HepG2 (cell line): ENCODE data around the gene ENTPD2. TPM values are rescaled to one million over a fixed set of nuclear protein-coding genes. Genes with fewer than 3 reads are reported as not detected.

Experiments
- GATAD2A ChIP-seq: IDR thresholded peaks from 2 replicates; pipeline ENCODE4 v1.6.1; 2016
- GFI1 ChIP-seq: sonication (generic); formaldehyde crosslinking; IDR thresholded peaks from 2 replicates; pipeline ENCODE4 v1.5.0; 2020; ENCODE audit warnings: missing genetic modification reagents, mild to moderate bottlenecking, borderline replicate concordance
- HNRNPH1 ChIP-seq: fragments of 200-400 bp; formaldehyde crosslinking; optimal IDR thresholded peaks from 2 replicates; pipeline ENCODE3; 2017; ENCODE audit warnings: mild to moderate bottlenecking, low read depth, low read length
- NFYC ChIP-seq: IDR thresholded peaks from 2 replicates; pipeline ENCODE4 v1.6.1; 2016; ENCODE audit warnings: missing genetic modification reagents, missing compliant biosample characterization
- SRY ChIP-seq: sonication (generic); formaldehyde crosslinking; IDR thresholded peaks from 2 replicates; pipeline ENCODE4 v1.8.0; 2022; ENCODE audit warnings: mild to moderate bottlenecking, missing genetic modification reagents
- ZBTB8A ChIP-seq: sonication (generic); formaldehyde crosslinking; IDR thresholded peaks from 2 replicates; pipeline ENCODE4 v1.4.0; 2020; ENCODE audit warnings: mild to moderate bottlenecking, low read depth, missing genetic modification reagents, borderline replicate concordance
- ZFP62 ChIP-seq: sonication (generic); formaldehyde crosslinking; IDR thresholded peaks from 2 replicates; pipeline ENCODE4 v1.4.0; 2020; ENCODE audit warnings: missing genetic modification reagents
- ZNF333 ChIP-seq: sonication (generic); formaldehyde crosslinking; IDR thresholded peaks from 2 replicates; pipeline ENCODE4 v1.4.0; 2020; ENCODE audit warnings: mild to moderate bottlenecking, missing genetic modification reagents, borderline replicate concordance
- ZNF572 ChIP-seq: sonication (generic); formaldehyde crosslinking; IDR thresholded peaks from 2 replicates; pipeline ENCODE4 v1.5.1; 2020; ENCODE audit warnings: mild to moderate bottlenecking, missing genetic modification reagents
- ZNF747 ChIP-seq: sonication (generic); formaldehyde crosslinking; IDR thresholded peaks from 2 replicates; pipeline ENCODE4 v1.8.1; 2023; ENCODE audit warnings: missing genetic modification reagents, mild to moderate bottlenecking, borderline replicate concordance
- ZNF749 ChIP-seq: sonication (generic); formaldehyde crosslinking; IDR thresholded peaks from 2 replicates; pipeline ENCODE4 v1.8.0; 2022; ENCODE audit warnings: mild to moderate bottlenecking, missing genetic modification reagents, moderate library complexity, borderline replicate concordance
- polyA plus RNA-seq, 8 experiments: library from polyadenylated mRNA; depleted of rRNA in 3 of 8; stranded (reverse) in 7 of 8; unstranded in 1 of 8; fragments of >200 nt; fragmentation: Illumina TruSeq in 4 of 8; extraction: Trizol in 4 of 8; gene quantifications; 2 replicates each; pipeline versions ENCODE4 v1.2.1 to v1.2.3, GENCODE V29; 2011 to 2016; ENCODE audit warnings: low read depth in 4 of 8, missing spikeins in 1 of 8, mixed read lengths in 1 of 8; ENCODE audit not compliant: insufficient read depth in 1 of 8
- total RNA-seq, 5 experiments: library from RNA; depleted of rRNA; stranded (reverse); fragments of >200 nt; fragmentation: Illumina TruSeq; extraction: Trizol; gene quantifications; 2 replicates each; pipeline ENCODE4 v1.2.3, GENCODE V29; 2016; ENCODE audit warnings: low read depth in 1 of 5
- TF ChIP-seq, protein P1 (sequence below): sonication (generic); formaldehyde crosslinking; IDR thresholded peaks from 2 replicates; pipeline ENCODE4 v1.4.0; 2020; ENCODE audit warnings: mild to moderate bottlenecking, missing genetic modification reagents
- TF ChIP-seq, protein P2 (sequence below): sonication (generic); formaldehyde crosslinking; IDR thresholded peaks from 2 replicates; pipeline ENCODE4 v1.5.0; 2020; ENCODE audit warnings: missing genetic modification reagents
- TF ChIP-seq, protein P3 (sequence below): sonication (generic); formaldehyde crosslinking; IDR thresholded peaks from 2 replicates; pipeline ENCODE4 v1.4.0; 2020; ENCODE audit warnings: mild to moderate bottlenecking, missing genetic modification reagents, borderline replicate concordance
- TF ChIP-seq, protein P4 (sequence below): sonication (generic); formaldehyde crosslinking; IDR thresholded peaks from 2 replicates; pipeline ENCODE4 v1.5.1; 2020; ENCODE audit warnings: missing genetic modification reagents, mild to moderate bottlenecking, borderline replicate concordance

Gene ENTPD2
- total and polyA plus RNA-seq, 2 of the 13 experiments (the other 11 are each of a cell fraction or from before 2014, with no cell fraction given): 0.95 to 3.2 TPM

DNA sequence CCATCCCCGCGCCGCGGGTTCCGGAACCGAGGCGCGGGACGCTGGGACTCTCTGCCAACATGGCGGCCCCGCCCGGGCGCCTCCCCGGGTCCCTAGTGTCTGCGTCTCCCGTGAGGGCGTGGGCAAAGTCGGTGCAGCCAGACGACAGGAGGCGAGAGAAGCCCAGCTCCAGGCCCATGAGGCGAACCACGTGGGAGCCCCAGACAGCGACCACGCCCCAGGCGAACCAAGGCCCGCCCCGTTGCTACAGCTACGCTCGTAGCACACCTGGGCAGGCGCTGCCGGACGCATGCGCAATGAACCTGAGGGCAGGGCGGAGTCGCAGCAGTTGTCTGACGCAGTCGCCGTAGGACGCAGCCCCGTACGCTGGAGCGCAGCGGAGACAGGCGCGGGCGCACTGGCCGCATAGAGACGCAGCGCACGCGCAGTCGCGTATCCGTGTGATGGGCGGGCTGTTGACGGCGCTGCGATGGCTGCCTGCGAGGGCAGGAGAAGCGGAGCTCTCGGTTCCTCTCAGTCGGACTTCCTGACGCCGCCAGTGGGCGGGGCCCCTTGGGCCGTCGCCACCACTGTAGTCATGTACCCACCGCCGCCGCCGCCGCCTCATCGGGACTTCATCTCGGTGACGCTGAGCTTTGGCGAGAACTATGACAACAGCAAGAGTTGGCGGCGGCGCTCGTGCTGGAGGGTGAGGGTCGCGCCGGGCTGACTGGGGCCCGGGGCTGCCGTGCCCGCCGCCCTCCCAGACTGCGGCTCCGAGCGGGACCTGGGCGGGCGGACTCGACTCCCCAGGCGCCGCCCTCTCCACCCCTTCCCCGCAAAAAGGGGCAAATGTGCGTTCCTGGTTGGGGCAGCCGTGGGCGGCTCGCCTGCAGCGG, 32.9 kb upstream of the ENTPD2 start, which contains the start of gene MAN1B1 (continued):
- TF ChIP-seq, protein P1, sequence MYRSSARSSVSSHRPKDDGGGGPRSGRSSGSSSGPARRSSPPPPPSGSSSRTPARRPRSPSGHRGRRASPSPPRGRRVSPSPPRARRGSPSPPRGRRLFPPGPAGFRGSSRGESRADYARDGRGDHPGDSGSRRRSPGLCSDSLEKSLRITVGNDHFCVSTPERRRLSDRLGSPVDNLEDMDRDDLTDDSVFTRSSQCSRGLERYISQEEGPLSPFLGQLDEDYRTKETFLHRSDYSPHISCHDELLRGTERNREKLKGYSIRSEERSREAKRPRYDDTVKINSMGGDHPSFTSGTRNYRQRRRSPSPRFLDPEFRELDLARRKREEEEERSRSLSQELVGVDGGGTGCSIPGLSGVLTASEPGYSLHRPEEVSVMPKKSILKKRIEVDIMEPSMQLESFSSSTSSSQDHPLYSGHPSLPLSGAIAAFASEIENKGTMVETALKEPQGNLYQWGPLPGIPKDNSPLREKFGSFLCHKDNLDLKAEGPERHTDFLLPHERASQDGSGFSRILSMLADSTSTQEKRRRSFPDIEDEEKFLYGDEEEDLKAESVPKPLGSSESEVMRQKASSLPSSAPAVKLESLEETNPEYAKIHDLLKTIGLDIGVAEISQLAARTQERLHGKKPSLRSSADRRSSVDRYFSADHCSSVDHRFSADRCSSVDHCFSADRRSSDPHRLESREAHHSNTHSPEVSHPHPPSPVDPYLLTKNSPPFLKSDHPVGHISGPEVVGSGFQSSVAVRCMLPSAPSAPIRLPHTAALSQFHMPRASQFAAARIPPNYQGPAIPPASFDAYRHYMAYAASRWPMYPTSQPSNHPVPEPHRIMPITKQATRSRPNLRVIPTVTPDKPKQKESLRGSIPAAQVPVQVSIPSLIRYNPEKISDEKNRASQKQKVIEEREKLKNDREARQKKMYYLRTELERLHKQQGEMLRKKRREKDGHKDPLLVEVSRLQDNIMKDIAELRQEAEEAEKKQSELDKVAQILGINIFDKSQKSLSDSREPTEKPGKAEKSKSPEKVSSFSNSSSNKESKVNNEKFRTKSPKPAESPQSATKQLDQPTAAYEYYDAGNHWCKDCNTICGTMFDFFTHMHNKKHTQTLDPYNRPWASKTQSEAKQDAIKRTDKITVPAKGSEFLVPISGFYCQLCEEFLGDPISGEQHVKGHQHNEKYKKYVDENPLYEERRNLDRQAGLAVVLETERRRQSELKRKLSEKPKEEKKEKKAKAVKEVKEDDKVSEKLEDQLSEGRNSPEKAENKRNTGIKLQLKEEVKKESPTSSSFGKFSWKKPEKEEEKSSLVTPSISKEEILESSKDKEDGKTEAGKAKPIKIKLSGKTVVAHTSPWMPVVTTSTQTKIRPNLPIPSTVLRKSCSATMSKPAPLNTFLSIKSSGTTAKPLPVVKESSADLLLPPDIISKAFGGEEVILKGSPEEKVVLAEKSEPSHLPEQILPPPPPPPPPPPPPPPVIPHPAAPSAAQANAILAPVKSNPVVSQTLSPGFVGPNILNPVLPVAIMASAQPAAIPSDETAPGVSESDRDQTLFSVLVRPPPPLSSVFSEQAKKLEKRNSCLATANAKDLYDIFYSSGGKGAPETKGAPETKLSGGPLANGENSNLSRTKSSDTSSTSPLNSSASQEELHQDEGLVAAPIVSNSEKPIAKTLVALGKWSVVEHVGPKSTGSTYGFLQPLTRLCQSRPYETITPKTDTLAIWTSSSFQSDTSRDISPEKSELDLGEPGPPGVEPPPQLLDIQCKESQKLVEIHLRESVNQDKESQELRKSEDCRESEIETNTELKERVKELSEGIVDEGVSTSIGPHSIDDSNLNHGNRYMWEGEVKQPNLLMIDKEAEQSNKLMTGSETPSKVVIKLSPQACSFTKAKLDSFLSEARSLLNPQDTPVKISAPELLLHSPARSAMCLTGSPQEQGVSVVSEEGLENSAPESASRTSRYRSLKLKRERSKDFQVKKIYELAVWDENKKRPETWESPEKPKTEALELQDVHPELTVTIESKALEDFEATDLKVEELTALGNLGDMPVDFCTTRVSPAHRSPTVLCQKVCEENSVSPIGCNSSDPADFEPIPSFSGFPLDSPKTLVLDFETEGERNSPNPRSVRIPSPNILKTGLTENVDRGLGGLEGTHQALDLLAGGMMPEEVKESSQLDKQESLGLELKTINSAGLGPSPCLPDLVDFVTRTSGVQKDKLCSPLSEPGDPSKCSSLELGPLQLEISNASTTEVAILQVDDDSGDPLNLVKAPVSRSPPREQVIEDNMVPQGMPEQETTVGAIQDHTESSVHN (CRISPR knock-in tag): no peak
- TF ChIP-seq HNRNPH1: peak; percentile 35
- TF ChIP-seq SRY (CRISPR knock-in tag): peak; percentile 31
- TF ChIP-seq ZFP62 (CRISPR knock-in tag): no peak
- no peak for TF ChIP-seq NFYC
- TF ChIP-seq GATAD2A (CRISPR knock-in tag): peak; percentile 68
- TF ChIP-seq ZNF572: no peak; the same call in 1 of the 2 replicates
- peak; percentile 53; the same call in 1 of the 2 replicates for TF ChIP-seq ZBTB8A (CRISPR knock-in tag)
- TF ChIP-seq, protein P2, sequence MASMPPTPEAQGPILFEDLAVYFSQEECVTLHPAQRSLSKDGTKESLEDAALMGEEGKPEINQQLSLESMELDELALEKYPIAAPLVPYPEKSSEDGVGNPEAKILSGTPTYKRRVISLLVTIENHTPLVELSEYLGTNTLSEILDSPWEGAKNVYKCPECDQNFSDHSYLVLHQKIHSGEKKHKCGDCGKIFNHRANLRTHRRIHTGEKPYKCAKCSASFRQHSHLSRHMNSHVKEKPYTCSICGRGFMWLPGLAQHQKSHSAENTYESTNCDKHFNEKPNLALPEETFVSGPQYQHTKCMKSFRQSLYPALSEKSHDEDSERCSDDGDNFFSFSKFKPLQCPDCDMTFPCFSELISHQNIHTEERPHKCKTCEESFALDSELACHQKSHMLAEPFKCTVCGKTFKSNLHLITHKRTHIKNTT (CRISPR knock-in tag): no peak
- TF ChIP-seq ZNF333 (CRISPR knock-in tag): 0 out of 2 replicates have a peak, but pooled peaks have one; percentile 8
- peak; percentile 74; the same call in 1 of the 2 replicates for TF ChIP-seq ZNF747
- no peak; the same call in 1 of the 2 replicates for TF ChIP-seq ZNF749 (CRISPR knock-in tag)
- TF ChIP-seq, protein P3, sequence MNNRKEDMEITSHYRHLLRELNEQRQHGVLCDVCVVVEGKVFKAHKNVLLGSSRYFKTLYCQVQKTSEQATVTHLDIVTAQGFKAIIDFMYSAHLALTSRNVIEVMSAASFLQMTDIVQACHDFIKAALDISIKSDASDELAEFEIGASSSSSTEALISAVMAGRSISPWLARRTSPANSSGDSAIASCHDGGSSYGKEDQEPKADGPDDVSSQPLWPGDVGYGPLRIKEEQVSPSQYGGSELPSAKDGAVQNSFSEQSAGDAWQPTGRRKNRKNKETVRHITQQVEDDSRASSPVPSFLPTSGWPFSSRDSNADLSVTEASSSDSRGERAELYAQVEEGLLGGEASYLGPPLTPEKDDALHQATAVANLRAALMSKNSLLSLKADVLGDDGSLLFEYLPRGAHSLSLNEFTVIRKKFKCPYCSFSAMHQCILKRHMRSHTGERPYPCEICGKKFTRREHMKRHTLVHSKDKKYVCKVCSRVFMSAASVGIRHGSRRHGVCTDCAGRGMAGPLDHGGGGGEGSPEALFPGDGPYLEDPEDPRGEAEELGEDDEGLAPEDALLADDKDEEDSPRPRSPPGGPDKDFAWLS: no peak
- TF ChIP-seq, protein P4, sequence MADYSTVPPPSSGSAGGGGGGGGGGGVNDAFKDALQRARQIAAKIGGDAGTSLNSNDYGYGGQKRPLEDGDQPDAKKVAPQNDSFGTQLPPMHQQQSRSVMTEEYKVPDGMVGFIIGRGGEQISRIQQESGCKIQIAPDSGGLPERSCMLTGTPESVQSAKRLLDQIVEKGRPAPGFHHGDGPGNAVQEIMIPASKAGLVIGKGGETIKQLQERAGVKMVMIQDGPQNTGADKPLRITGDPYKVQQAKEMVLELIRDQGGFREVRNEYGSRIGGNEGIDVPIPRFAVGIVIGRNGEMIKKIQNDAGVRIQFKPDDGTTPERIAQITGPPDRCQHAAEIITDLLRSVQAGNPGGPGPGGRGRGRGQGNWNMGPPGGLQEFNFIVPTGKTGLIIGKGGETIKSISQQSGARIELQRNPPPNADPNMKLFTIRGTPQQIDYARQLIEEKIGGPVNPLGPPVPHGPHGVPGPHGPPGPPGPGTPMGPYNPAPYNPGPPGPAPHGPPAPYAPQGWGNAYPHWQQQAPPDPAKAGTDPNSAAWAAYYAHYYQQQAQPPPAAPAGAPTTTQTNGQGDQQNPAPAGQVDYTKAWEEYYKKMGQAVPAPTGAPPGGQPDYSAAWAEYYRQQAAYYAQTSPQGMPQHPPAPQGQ (CRISPR knock-in tag): no peak
- TF ChIP-seq GFI1 (CRISPR knock-in tag): no peak
